Vagina (tissue), 2 donors: ENCODE measurements around the gene MAGOH. TPM values are rescaled to one million over a fixed set of nuclear protein-coding genes. Genes with fewer than 3 reads are reported as not detected.

Experiments used
- DNase-seq, 2 donors: peaks; one replicate each; pipeline ENCODE4 v3.0.0-alpha.2; 2017; ENCODE audit errors: extremely low spot score in 2 of 2
- H3K27ac ChIP-seq: fragments of 200-600 bp; sonication (generic); one replicate; pipeline ENCODE4 v1.5.1; 2019
- H3K27me3 ChIP-seq: fragments of 200-600 bp; sonication (generic); one replicate; pipeline ENCODE4 v1.5.1; 2019
- H3K36me3 ChIP-seq, 2 donors: fragments of 200-600 bp; sonication (generic); one replicate each; pipeline ENCODE4 v1.5.1; 2017 to 2019
- H3K4me1 ChIP-seq: fragments of 200-600 bp; sonication (generic); one replicate; pipeline ENCODE4 v1.5.1; 2019
- H3K4me3 ChIP-seq, 2 donors: fragments of 200-600 bp; sonication (generic); 1 replicate in 1 of 2; 2 replicates in 1 of 2; pipeline ENCODE4 v1.5.1; 2016 to 2019
- H3K9me3 ChIP-seq: fragments of 200-600 bp; sonication (generic); one replicate; pipeline ENCODE4 v1.5.1; 2019
- CTCF ChIP-seq, 3 experiments: fragments of 450-650 bp in 2 of 3; fragments of 200-600 bp in 1 of 3; sonication (generic) in 1 of 3; IDR thresholded peaks; one replicate each; pipeline ENCODE4 v1.5.1; 2017 to 2019; ENCODE audit warnings: antibody characterized with exemption in 3 of 3, mild to moderate bottlenecking in 2 of 3, moderate library complexity in 2 of 3
- POLR2A ChIP-seq, 2 donors: fragments of 450-650 bp; IDR thresholded peaks; one replicate each; pipeline ENCODE4 v1.6.1; 2017; ENCODE audit warnings: antibody characterized with exemption in 2 of 2, mild to moderate bottlenecking in 2 of 2, moderate library complexity in 2 of 2
- POLR2AphosphoS5 ChIP-seq, 2 donors: sonication (generic); formaldehyde crosslinking; IDR thresholded peaks; one replicate each; pipeline ENCODE4 v1.9.0; 2017; ENCODE audit warnings: antibody characterized with exemption in 2 of 2, mild to moderate bottlenecking in 2 of 2, low read depth in 1 of 2; ENCODE audit not compliant: insufficient read depth in 1 of 2
- intact Hi-C: fragments of 100-400 bp; cut with DNase I; formaldehyde crosslinking; loops from one replicate; pipeline ENCODE4 v1.15.1; 2023
- total RNA-seq: library from RNA; depleted of rRNA; stranded (reverse); fragments of >200 nt; gene quantifications from one replicate; pipeline ENCODE4 v1.2.3, GENCODE V29; 2016

MAGOH gene
- 23.6 TPM for total RNA-seq

GRCh38 chr1:53238197-53239155 is at the start of gene MAGOH:
TSS of gene MAGOH (minus strand) at chr1:53238518. CDS start at chr1:53238448, 70 bp downstream.
- intact Hi-C loops, result no loop called here
- no peak for TF ChIP-seq CTCF (IDR thresholded peaks at IDR 0.05)
- TF ChIP-seq POLR2AphosphoS5 (IDR thresholded peaks at IDR 0.05; ENCODE audit: insufficient read depth in 1 of 2, low read depth in 1 of 2), result peak; percentile 94 to 98
- TF ChIP-seq POLR2A (IDR thresholded peaks at IDR 0.05), result peak in 1 of 2 donors; percentile 62
- H3K9me3 ChIP-seq, result no peaks in the 10 kb centered on the region
- H3K4me3 ChIP-seq, result peak within 1 kb of the TSS; percentile 74 to 96
- peaks cover 0 to 17% of the 10 kb centered on the region in 2 donors for H3K36me3 ChIP-seq
- DNase-seq, result peak in 1 of 2 donors; percentile 97
- H3K4me1 ChIP-seq, result peaks cover 21% of the 10 kb centered on the region
- H3K27ac ChIP-seq, result peak within 1 kb of the TSS; percentile 61
- H3K27me3 ChIP-seq, result no peaks in the 10 kb centered on the region

GRCh38 chr1:53286955-53287354 is 48.6 kb upstream of the MAGOH start:
- DNase-seq, result no peak
- Histone ChIP-seq H3K9me3 (no peaks in the 10 kb centered on the region), H3K27me3 (no peaks in the 10 kb centered on the region), H3K27ac (no peak overlapping the region), H3K4me3 (no peak overlapping the region), H3K36me3 (no peaks in the 10 kb centered on the region), H3K4me1 (no peaks in the 10 kb centered on the region)
- TF ChIP-seq POLR2AphosphoS5 (IDR thresholded peaks at IDR 0.05; ENCODE audit: insufficient read depth in 1 of 2, low read depth in 1 of 2), result no peak
- no peak for TF ChIP-seq CTCF (IDR thresholded peaks at IDR 0.05)
- no peak for TF ChIP-seq POLR2A (IDR thresholded peaks at IDR 0.05)
- intact Hi-C loops, result no loop called here

DNA sequence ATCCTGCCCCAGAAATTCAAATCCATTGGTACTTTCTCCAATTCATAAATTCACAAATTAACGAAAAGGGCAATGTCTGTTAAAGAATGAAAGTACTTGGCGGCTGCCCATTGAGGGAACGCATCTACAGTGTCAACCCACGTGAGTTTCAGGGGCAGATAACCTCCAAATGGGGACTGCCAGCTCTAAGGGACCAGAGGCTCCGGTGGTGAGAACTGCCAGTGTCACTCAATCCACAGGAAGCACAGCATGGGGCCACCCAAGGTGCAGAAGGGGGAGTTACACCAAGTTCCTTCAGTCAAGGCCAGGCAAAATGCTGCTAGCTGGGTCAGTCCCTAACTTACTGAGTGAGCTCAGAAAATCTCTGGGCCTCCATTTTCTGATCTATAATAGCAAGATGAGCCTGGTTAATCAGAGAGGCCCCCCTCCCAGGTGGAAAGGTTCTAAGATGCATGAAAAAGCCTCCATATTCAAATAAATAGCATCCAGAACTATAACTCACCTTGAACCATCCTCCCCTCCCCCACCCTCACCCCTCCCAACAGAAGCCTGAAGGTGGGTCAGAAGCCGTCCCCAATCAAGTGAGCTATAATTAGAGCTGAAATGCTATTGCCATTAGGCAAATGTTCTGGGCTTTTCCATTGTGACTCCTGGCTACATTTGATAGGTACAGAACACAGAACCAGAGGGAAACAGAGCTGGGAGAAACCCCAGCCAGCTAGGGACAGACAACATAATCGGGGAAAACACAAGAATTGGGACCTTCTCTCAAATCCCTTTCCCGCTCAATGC is 47.8 kb upstream of the MAGOH start:
- H3K27ac ChIP-seq, result no peak overlapping the region
- no peaks in the 10 kb centered on the region for H3K9me3 ChIP-seq
- no peak for DNase-seq
- no peaks in the 10 kb centered on the region for H3K4me1 ChIP-seq
- H3K4me3 ChIP-seq, result no peak overlapping the region
- H3K27me3 ChIP-seq, result no peaks in the 10 kb centered on the region
- H3K36me3 ChIP-seq, result no peaks in the 10 kb centered on the region
- TF ChIP-seq CTCF (IDR thresholded peaks at IDR 0.05) (no peak), POLR2A (IDR thresholded peaks at IDR 0.05) (no peak), POLR2AphosphoS5 (IDR thresholded peaks at IDR 0.05; ENCODE audit: insufficient read depth in 1 of 2, low read depth in 1 of 2) (no peak)
- intact Hi-C loops, result no loop called here

- intact Hi-C loops, result no loop called here
- H3K27ac ChIP-seq, result no peak overlapping the region
- no peaks in the 10 kb centered on the region for H3K36me3 ChIP-seq
- no peak for TF ChIP-seq POLR2A (IDR thresholded peaks at IDR 0.05)
- no peak for TF ChIP-seq POLR2AphosphoS5 (IDR thresholded peaks at IDR 0.05; ENCODE audit: insufficient read depth in 1 of 2, low read depth in 1 of 2)
- no peak for TF ChIP-seq CTCF (IDR thresholded peaks at IDR 0.05)
- no peak for DNase-seq
- no peaks in the 10 kb centered on the region for H3K27me3 ChIP-seq
- H3K4me1 ChIP-seq, result no peaks in the 10 kb centered on the region
- no peak overlapping the region for H3K4me3 ChIP-seq
- H3K9me3 ChIP-seq, result no peaks in the 10 kb centered on the region
Observed at GRCh38 chr1:53285546-53285945, 47.2 kb upstream of the MAGOH start.
